NCI-H1930 (cell line): ENCODE data around the gene TSHZ2.

ENCODE experiments used
- DNase-seq, 2 experiments: peaks; one replicate each; lab custom pipeline; 2025; lab: John Stamatoyannopoulos, UW

Gene TSHZ2

GRCh38 chr20:53539516-53539915, 567.4 kb downstream of the TSHZ2 start:
- no peak for DNase-seq
